ENCODE results near the gene GBP3.
"Not testable (repeated sequence)": the region's sequence is repeated elsewhere in the genome, so short reads cannot be mapped to it uniquely, and the experiment has no call there.

The GBP3 gene

GRCh38 chr1:89064632-89065031, 42.0 kb upstream of the GBP3 start:
- DNase-seq (ENCODE audit: extremely low spot score), result no peak
- CTCF ChIA-PET, result no interaction called here
- POLR2A ChIA-PET, result no interaction called here
- TF ChIP-seq TARDBP (IDR thresholded peaks at IDR 0.05) (no peak), SUZ12 (IDR thresholded peaks at IDR 0.05) (no peak), ARNT (IDR thresholded peaks at IDR 0.05) (no peak), LEF1 (IDR thresholded peaks at IDR 0.05; ENCODE audit: borderline replicate concordance) (no peak), CTBP1 (IDR thresholded peaks at IDR 0.05; ENCODE audit: borderline replicate concordance) (no peak), BHLHE40 (IDR thresholded peaks at IDR 0.05; ENCODE audit: borderline replicate concordance) (no peak), NFRKB (IDR thresholded peaks at IDR 0.05) (no peak)

GRCh38 chr1:89063094-89063493, 40.4 kb upstream of the GBP3 start:
- CTCF ChIA-PET, result no interaction called here
- DNase-seq (ENCODE audit: extremely low spot score), result no peak
- TF ChIP-seq TARDBP (IDR thresholded peaks at IDR 0.05) (no peak), ARNT (IDR thresholded peaks at IDR 0.05) (no peak), FOXK2 (IDR thresholded peaks at IDR 0.05) (no peak), HDGF (IDR thresholded peaks at IDR 0.05; ENCODE audit: borderline replicate concordance) (no peak), NFRKB (IDR thresholded peaks at IDR 0.05) (no peak), L3MBTL2 (conservative IDR thresholded peaks at IDR 0.05) (no peak)

GRCh38 chr1:89060091-89060490, 37.4 kb upstream of the GBP3 start:
- TF ChIP-seq HDGF (IDR thresholded peaks at IDR 0.05; ENCODE audit: borderline replicate concordance) (no peak), FOXK2 (IDR thresholded peaks at IDR 0.05) (no peak), ARNT (IDR thresholded peaks at IDR 0.05) (no peak), ELF4 (IDR thresholded peaks at IDR 0.05) (no peak), ZNF384 (IDR thresholded peaks at IDR 0.05) (no peak), NFRKB (IDR thresholded peaks at IDR 0.05) (no peak), L3MBTL2 (conservative IDR thresholded peaks at IDR 0.05) (no peak), FOXM1 (IDR thresholded peaks at IDR 0.05; ENCODE audit: borderline replicate concordance) (no peak), PKNOX1 (IDR thresholded peaks at IDR 0.05) (no peak), FOXA1 (IDR thresholded peaks at IDR 0.05) (no peak), CTBP1 (IDR thresholded peaks at IDR 0.05; ENCODE audit: borderline replicate concordance) (no peak), SUZ12 (IDR thresholded peaks at IDR 0.05) (no peak), LEF1 (IDR thresholded peaks at IDR 0.05; ENCODE audit: borderline replicate concordance) (no peak), SP1 (IDR thresholded peaks at IDR 0.05) (no peak), TARDBP (IDR thresholded peaks at IDR 0.05) (no peak), BHLHE40 (IDR thresholded peaks at IDR 0.05; ENCODE audit: borderline replicate concordance) (no peak)
- no peak for DNase-seq (ENCODE audit: extremely low spot score)
- ChIA-PET POLR2A (no interaction called here), CTCF (no interaction called here)

More at GRCh38 chr1:89063094-89063493, 40.4 kb upstream of the GBP3 start:
- POLR2A ChIA-PET, result no interaction called here

GRCh38 chr1:89051955-89052312, 29.3 kb upstream of the GBP3 start:
- TF ChIP-seq NFRKB (IDR thresholded peaks at IDR 0.05) (no peak), CTBP1 (IDR thresholded peaks at IDR 0.05; ENCODE audit: borderline replicate concordance) (no peak), FOXK2 (IDR thresholded peaks at IDR 0.05) (no peak), L3MBTL2 (conservative IDR thresholded peaks at IDR 0.05) (no peak), LEF1 (IDR thresholded peaks at IDR 0.05; ENCODE audit: borderline replicate concordance) (no peak), HDGF (IDR thresholded peaks at IDR 0.05; ENCODE audit: borderline replicate concordance) (no peak), SP1 (IDR thresholded peaks at IDR 0.05) (no peak), PKNOX1 (IDR thresholded peaks at IDR 0.05) (no peak), ARNT (IDR thresholded peaks at IDR 0.05) (no peak), BHLHE40 (IDR thresholded peaks at IDR 0.05; ENCODE audit: borderline replicate concordance) (no peak), ELF4 (IDR thresholded peaks at IDR 0.05) (no peak)
- ChIA-PET CTCF (no interaction called here), POLR2A (no interaction called here)
- DNase-seq (ENCODE audit: extremely low spot score), result no peak

- CTCF ChIA-PET, result no interaction called here
- POLR2A ChIA-PET, result no interaction called here
Observed at GRCh38 chr1:89051300-89051954, 28.8 kb upstream of the GBP3 start.

GRCh38 chr1:89050649-89051033, 28.0 kb upstream of the GBP3 start:
- CTCF ChIA-PET, result interaction anchor here (0.6 kb wide), 1 partner anchor 16 kb away, joined by 3 read pairs; no protein-coding TSS in a partner anchor
- POLR2A ChIA-PET, result no interaction called here
- no peak for TF ChIP-seq SUZ12 (IDR thresholded peaks at IDR 0.05)
- TF ChIP-seq FOXK2 (IDR thresholded peaks at IDR 0.05), result no peak
- no peak for TF ChIP-seq BHLHE40 (IDR thresholded peaks at IDR 0.05; ENCODE audit: borderline replicate concordance)
- no peak for TF ChIP-seq TARDBP (IDR thresholded peaks at IDR 0.05)
- TF ChIP-seq NFRKB (IDR thresholded peaks at IDR 0.05), result no peak
- no peak for TF ChIP-seq ARNT (IDR thresholded peaks at IDR 0.05)
- no peak for TF ChIP-seq FOXA1 (IDR thresholded peaks at IDR 0.05)
- TF ChIP-seq HDGF (IDR thresholded peaks at IDR 0.05; ENCODE audit: borderline replicate concordance), result no peak
- TF ChIP-seq ELF4 (IDR thresholded peaks at IDR 0.05), result no peak
- no peak for TF ChIP-seq FOXM1 (IDR thresholded peaks at IDR 0.05; ENCODE audit: borderline replicate concordance)
- DNase-seq (ENCODE audit: extremely low spot score), result no peak

More at GRCh38 chr1:89051300-89051954, 28.8 kb upstream of the GBP3 start:
- no peak for DNase-seq (ENCODE audit: extremely low spot score)
- TF ChIP-seq ARNT (IDR thresholded peaks at IDR 0.05) (no peak), FOXK2 (IDR thresholded peaks at IDR 0.05) (no peak), L3MBTL2 (conservative IDR thresholded peaks at IDR 0.05) (no peak)

GRCh38 chr1:89049901-89050648, 27.4 kb upstream of the GBP3 start:
- CTCF ChIA-PET, result interaction anchor here (0.6 kb wide), 1 partner anchor 16 kb away, joined by 3 read pairs; no protein-coding TSS in a partner anchor
- POLR2A ChIA-PET; DNase-seq (ENCODE audit: extremely low spot score): not testable (repeated sequence)

- POLR2A ChIA-PET; DNase-seq (ENCODE audit: extremely low spot score); CTCF ChIA-PET: not testable (repeated sequence)
Observed at GRCh38 chr1:89049187-89049586, 26.5 kb upstream of the GBP3 start.

Measured in HEK293T (cell line).